ENCODE results near the gene UTP15.

DNA sequence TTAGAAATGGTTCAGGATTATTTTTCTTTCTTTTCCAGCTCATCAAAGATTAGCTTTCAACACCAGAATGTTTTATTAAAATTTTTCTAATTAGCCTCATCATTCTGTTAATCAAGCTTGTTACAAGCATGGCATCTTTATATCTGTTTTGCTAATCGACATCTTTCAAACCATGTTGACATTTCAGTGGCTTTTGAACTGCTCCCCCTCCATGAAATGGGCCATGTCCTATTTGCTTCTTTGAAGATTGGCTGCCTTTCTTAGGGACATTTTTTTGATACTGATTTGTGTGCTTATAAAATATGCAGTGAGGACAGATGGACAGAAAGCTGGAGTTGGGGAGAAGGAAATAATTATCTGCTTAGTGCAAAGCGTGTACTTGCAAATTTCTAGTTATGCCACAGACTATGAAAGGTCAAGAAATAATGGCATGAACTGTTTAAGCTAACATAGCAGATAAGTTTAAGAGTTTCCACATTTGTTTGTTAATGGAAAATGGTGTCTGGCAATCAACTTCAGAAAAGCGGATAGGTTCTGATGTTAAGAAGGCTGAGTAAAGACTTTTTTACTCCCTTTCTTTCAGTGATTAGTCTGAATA, 39.8 kb upstream of the UTP15 start:
- TF ChIP-seq, protein P1, sequence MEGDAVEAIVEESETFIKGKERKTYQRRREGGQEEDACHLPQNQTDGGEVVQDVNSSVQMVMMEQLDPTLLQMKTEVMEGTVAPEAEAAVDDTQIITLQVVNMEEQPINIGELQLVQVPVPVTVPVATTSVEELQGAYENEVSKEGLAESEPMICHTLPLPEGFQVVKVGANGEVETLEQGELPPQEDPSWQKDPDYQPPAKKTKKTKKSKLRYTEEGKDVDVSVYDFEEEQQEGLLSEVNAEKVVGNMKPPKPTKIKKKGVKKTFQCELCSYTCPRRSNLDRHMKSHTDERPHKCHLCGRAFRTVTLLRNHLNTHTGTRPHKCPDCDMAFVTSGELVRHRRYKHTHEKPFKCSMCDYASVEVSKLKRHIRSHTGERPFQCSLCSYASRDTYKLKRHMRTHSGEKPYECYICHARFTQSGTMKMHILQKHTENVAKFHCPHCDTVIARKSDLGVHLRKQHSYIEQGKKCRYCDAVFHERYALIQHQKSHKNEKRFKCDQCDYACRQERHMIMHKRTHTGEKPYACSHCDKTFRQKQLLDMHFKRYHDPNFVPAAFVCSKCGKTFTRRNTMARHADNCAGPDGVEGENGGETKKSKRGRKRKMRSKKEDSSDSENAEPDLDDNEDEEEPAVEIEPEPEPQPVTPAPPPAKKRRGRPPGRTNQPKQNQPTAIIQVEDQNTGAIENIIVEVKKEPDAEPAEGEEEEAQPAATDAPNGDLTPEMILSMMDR (IDR thresholded peaks at IDR 0.05): no peak
- TF ChIP-seq POLR2A (IDR thresholded peaks at IDR 0.05): no peak

Data from heart left ventricle (tissue), 13 donors.